SHP77 treated with DMSO at 0.1 percent for 48 hours (cell line): ENCODE data around the gene LRIG2.

Source experiments
- DNase-seq: peaks from one replicate; lab custom pipeline; 2025; lab: John Stamatoyannopoulos, UW

The LRIG2 gene

DNA sequence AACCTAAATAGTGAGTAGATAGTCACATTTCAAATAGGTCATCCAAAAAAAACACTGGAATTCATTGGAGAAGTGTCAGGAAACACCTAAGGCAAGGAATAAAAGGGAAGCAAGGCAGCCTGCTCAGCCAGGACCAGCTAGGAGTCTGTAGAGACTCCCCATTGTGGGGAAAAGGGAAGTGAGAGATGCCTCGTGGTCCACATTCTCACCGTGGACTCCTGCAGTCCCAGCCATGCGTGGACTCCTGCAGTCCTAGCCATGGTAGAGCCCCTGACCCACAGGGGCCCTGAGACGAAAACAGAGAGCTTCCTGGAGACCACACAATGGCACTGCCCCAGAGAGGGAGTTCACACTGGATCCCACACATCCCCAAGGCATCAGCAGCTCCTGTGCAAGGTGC lies 97.5 kb downstream of the LRIG2 start:
- DNase-seq, result no peak

DNA sequence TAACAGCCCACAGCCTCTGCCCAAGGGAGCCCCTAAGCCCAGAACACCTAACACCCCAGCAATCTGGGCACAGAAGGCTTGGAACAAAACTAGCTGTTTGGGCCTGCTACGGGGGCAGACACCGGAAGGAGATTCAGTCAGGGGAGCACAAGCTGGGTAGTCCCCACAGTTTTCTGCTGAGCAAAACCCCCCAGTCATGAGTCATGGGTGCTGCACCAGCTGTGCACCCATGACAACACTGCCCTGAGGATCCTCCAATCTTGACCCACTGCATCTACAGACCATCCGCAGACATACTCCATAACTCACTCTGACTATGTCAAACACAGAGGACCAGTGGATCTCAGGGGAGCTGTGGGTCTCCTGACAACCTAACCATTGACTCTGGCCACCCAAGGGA lies 105.1 kb downstream of the LRIG2 start:
- DNase-seq, result no peak

DNA sequence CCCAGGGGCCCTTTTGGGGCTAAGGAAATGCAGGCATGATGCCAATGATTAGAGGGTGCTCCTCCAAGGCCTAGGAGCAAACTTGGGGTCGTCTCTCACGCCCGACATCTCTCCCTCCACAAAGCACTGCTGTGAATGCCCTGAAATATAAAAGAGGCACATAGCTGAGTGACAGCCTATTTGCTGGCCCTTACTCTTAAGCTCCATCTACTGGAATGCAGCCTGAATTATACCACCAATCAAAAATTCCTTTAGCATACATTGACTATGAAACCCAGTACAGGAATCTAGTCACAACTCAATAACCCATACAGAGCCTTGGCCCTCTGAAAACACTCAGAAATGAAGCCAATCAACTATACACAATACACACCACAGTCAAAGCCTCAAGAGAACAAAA lies 105.5 kb downstream of the LRIG2 start:
- DNase-seq, result no peak
